HS-27A (cell line): ENCODE results near the gene MAP1LC3A.
A peak's percentile ranks its signal among the peaks of the same experiment; 100 is the strongest.

ENCODE experiments used
- DNase-seq: peaks from one replicate; pipeline ENCODE4 v3.0.0-alpha.2; 2012; ENCODE audit warnings: low read depth, missing footprints

The MAP1LC3A gene

DNA sequence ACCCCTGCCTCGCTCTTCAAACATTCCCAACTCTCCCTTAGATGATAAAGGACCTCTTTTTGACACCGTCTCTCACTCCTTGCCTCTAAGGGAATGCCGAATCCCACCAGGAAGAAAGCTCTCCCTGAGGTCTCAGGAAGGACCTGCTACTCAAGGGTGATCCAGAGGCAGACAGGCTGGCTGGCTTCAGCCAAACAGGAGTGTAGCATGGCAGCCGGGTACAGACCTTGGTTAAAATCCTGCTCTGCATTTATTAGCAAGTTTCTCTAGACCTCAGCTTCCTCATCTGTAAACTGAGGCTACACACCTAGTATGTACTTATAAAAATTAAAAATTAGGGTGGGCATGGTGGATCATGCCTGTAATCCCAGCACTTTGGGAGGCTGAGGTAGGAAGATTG, 17.2 kb downstream of the MAP1LC3A start:
- DNase-seq, result no peak

DNA sequence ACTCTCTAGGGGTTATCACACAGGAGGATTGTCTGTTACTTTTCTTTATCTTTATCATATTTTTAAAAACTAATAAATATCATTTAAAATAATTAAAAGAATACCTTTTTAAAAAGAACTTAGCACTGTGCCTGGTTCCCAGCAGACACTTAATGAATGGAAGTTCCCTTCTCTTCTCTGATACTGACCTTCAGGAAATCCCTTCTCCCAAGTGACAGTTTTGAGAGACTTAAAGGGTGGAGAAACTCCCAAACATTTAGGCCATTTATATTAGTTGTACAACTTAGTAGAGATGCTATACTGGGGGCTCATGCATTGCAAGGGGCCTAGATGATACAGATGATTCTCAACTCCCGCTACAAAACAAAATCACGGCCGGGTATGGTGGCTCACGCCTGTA, 18.5 kb downstream of the MAP1LC3A start:
- DNase-seq, result no peak

DNA sequence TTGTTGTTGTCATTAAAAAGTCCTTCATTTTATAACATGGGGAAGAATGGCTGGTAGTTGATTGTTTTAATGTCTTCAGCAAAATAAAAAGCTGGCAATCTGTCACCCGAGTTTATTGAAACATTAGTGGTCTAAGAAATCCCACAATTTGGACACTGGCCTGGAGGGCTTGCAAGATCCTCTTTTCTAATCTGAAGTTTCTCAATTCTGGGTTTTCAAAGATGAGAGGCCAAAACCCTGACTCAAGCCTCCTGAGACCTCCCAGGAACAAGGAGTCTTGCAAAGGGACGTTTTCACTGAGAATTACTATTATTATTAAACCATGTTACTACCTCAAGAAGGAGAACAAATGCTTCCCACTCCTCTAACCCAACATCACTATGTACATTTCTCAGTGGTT, 19.5 kb downstream of the MAP1LC3A start:
- no peak for DNase-seq

DNA sequence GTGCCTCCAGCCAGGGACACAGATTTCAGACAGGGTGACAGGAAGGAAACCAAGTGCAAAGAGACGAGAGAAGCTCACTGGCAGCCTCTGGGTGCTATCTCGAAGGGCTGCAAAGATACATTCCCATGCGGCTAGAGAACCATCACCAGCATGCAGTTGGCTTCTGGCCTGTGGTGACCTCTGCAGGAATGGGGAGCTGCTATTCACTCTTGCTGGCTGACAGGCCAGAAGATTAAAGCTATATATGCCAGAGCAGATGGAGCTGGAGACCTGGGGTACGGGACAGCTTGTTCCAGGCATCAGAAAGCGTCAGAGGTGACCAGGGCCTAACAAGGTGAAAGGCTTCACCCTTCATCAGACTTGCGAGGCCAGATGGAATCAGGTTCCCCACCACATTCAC, 20.0 kb downstream of the MAP1LC3A start:
- DNase-seq, result no peak

DNA sequence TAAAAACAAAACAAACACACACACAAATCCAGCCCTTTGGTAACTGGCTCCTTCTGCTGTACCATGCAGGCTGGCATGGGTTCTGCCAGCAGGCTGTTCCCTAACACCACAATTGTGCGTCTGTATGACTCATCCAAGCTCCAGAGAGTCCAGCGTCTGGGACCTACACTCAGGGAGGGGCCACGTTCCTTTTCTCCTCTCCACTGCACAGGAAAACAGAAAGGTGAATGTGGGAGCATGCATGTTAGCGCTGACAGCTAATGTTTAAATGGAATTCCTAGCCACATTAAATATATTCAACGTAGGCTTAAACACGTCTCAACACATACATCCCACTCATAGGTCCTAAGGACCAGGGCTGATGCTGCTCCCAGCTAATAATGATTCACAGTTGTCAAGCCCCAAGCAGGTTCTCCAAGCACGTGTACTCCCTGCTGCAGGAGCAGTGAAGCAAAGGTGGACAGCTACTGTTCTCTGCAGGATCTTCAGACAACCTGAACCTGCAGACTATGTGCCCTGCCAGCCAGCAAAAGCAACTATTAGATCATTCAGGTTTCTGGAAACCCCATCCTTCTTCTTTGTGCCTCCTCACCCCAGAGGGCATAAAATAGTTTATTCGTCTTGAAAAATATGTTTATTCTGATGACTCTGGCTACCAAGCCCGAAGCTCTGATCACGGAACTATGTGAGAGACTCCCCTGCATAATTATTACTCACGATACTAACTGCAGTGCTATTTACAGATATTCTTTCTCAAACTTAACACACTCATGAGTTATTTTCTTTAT, 20.9 kb downstream of the MAP1LC3A start:
- DNase-seq, result peak; percentile 76

DNA sequence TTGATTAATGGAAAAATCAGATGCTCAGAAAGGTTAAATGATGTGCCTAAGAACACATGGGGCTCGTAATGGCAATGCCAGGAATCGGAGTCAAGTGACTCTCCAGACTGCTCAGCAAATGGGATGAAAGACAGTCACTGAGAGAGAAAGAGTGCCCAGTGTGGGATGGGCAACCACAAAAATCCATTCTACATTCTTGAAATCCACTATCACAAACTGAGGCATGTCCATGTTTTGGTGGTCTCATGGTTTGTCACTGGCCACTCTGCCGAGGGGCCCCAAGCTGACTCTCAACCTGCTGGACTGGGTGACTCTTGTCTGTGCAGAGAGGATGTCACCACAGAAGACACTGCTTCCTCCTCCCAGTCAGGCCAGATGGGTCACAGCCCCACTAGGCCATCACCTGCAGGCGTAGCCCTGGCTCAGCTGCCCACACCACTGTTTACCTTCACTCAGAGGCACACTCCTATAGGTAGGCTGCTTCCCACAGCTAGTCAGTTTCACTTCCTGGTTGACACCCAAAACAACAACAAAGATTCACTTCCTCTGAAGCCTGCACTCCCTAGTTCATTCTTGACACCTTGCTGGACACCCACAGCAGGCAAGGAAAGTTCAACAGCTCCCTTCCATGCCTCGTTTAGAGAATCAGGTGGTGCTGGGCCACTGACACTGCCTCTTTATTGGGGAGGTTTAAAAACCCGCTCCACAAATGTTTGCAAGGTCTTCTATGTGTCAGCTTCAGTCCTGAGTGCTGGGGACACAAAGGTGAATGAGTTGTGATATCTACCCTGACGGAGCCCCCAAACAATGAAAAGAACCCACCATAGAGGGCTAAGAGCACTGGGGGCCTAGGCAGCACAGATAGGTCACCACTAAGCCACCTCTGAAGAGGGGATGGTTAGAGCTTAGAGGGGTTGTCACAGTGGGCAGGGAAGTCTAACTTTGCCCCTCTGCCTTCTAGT, 21.7 kb downstream of the MAP1LC3A start:
- peak; percentile 49 for DNase-seq

DNA sequence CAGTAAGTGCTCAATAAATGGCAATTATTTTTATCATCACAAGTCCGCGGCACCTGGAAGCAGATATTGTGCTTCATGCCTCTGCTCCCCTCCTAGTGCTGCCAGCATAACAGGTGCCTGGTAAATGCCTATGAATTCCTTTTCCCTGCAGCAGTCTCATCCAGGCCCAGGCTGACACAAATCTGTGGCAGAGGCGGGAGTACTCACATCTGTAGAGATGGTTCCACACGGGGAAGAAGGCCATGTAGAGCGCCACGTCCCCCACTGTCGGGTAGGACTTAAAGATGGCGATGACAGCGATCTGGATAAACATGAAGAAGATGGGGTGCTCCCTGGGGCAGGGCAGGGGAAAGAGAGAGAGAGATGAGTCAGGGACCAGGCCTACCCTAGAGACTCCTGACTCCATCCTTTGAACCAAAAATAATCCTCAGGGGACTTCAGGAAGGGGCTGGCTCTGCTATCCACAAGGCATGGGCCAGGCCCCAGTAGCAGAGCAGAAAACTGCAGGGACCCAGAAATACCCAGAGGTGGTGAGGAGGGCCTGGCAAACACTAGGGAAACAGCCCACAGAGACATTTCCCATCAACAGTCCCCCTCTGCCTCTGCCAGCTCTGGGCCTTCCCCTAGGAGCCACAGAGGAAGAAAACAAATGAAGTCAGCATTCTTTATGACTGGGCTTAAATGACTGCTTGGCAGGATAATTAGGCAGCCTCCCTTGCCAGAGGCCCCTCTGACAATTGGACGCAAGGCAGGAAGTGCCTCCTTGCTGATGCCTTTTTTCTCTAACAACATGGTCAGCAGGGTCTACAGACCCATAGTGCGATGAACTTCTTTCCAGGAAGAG, 23.0 kb downstream of the MAP1LC3A start:
- no peak for DNase-seq

DNA sequence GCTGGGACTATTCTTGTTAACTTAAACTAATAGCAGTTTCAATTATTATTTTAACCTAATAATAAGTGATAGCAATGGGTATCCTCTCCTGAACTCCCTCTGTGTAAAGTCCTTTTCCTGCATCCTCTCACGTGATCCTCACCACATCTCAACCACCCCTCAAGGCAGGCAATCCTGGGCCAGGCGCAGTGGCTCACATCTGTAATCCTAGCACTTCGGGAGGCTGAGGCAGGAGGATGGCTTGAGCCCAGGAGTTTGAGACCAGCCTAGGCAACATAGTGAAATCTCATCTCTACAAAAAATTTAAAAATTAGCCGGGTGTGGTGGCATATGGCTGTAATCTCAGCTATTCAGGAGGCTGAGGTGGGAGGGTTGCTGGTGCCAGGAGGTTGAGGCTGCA, 23.7 kb downstream of the MAP1LC3A start:
- no peak for DNase-seq

DNA sequence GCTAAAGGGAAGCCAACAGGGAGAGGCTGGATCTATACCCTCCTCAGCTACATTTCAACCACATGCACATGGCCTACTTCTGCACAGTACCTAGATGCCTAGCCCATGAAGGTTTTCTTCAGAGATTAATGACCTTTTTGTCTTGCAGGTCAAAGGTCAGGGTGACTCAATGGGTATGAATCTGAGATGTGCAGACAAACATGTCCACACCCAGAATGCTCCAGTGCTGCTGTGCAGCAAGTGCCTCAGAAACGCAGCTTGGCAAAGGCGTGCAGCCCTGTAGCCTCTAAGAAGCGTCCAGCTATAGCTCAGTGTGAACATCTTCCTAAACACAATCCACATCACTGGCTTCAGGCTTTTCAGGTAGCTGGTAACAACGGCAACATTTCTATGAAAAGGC, 24.4 kb downstream of the MAP1LC3A start:
- no peak for DNase-seq

DNA sequence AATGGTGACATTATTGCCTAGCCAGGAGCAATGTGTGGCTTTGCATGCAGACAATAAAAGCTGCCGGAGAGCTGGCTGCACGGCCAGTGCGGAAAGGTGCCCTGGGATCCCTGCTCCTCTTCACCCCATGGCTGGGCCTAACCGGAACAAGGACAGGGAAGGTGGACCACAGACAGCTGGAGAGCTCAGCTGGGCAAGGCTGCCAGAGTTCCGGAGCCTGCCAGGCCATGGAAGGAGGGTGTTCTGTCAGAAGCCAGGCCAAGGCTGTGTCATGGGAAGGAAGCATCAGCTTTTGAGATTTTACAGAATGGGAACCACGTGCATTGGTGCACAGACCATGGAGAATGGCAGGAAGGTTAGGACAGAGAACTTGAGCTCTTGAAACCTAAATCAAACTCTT, 25.0 kb downstream of the MAP1LC3A start:
- DNase-seq, result no peak

DNA sequence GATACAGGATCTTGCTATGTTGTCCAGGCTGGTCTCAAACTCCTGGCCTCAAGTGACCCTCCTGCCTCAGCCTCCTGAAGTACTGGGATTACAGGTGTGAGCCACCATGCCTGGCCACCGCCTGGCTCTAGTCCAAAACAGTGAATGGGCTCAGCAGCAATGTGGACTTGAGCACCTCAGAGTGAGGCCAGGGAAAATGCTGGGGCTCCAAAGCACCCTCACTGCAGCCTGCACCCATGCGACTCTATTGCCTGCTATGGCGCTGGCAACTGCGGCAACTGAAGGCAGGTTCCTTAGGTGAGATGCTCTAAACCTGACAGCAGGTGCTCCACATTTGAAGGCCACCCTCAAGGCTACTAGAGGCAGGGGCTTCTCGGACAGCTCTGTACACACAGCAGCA, 26.5 kb downstream of the MAP1LC3A start:
- no peak for DNase-seq

DNA sequence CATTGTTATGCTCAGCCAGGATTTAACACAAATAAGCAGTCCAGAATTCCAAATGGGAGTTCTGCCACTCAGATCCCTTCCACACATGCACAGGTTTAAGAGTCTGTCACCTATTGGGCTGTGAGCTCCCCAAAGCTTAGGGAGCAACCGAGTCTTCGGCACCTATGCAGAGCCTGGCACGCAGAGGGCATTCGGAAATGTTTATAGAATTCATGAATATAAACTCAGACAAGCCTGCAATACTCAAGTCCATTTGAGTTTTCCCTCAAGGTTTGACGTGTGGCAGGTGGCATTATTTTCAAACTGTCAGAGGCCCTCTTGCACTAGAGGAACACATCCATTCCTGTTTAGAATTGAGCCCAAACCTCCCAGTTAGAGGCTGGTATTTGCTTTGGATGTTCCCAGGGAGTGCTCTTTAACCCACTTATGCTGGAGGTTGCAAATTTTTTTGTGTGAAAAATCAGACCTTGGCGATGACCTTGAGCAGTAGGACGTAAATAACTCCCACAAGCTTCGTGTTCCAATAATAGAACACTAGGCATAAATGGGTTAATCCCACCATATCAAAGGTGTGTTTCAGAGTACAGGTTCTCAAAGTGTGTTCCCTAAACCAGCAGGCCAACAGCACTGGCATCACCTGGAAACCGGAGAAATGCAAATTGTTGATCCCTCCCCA, 28.1 kb downstream of the MAP1LC3A start:
- DNase-seq, result no peak

DNA sequence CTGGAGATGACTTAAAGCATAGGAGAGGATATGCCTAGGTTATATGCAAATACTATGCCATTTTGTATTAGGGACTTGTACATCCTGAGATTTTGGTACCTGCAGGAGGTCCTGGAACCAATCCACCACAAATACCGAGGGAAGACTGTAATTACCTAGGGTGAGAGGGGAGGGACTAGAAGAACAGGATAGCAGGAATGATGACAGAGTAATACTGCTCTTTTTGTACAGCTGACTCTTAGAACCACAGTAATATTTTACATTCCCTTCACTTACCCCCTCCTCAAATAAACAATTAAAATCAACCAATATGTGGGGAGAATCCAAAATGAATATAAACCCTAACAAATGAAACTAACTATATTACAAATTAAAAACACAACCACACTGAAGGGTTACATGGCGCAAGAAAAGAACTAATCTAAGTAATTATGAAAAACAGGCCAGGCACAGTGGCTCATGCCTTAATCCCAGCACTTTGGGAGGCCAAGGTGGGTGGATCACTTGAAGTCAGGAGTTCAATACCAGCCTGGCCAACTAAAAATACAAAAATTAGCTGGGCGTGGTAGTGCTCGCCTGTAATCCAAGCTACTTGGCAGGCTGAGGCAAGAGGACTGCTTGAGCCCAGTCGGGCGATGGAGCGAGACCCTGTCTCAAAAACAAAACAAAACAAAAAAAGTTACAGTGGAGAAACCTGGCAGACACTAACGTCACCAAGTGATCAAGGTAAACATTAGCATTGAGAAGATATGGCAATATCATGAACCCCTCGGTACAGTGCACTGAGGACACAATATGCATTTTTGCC, 37.1 kb downstream of the MAP1LC3A start:
- DNase-seq, result no peak

DNA sequence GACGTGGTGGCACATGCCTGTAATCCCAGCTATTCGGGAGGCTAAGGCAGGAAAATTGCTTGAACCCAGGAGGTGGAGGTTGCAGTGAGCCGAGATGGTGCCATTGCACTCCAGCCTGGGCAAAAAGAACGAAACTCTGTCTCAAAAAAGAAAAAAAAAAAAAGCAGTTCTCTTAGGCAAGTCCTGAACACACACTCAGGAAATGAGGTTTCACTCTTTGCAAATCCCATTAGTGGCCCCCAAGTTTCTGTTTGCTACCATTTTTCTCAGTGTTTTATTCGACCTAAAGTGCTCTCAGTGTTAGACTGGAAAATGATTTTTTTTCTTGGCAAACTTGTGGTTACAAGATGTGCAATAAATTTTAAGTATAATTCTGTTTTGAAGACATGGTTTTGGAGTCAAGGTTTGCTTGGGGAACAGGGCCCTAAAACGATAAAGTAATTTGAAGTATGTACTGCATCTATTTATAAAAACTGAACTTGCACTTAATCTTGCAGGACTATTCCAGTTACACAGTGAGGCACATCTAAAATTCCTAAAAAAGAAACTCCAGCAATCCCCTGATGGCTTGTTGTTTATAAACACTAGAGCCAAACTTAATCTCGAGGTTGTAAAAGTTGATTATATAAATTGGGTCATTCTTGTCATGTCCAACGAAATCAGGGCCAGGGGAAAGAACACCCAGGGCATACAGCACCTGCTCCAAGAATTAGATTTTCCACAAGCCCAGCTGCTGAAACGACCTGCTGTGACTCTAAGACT, 42.6 kb downstream of the MAP1LC3A start:
- DNase-seq, result no peak

DNA sequence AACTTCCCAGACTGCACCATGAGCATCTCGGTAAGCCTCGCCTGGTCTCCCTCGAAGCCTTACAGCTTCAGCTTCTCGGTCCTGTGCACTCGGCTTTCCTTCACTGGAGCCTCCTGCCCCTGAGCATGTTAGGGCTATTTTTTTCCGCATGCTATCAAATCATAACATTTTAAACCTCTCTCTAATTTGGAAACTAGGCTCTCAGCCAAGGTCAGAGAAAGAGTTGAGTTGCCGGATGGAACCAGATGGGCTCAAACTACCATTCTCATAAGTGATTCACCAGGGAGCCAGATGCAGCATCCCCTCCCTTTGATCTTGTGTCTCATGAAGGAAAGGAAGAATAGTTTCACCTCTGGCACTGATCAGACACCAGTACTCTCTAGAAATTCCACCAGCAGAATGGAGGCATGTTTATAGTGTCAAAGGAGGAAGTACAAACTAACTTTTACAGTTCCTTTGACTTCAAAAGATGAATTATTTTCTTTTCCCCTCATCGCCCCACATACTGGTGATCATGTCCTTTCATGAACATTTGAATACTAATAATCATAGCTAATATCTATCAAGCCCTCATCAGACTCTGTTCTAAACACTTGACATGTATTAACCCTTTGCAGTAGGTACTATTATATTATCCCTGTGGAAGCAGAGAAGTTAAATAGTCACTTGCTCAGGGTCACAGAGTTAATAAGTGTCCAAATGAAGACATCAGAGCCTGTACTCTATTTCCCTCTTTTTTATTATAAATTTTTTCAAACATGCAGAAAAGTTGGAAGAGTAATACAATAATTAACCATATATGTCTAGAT, 46.7 kb downstream of the MAP1LC3A start:
- no peak for DNase-seq

DNA sequence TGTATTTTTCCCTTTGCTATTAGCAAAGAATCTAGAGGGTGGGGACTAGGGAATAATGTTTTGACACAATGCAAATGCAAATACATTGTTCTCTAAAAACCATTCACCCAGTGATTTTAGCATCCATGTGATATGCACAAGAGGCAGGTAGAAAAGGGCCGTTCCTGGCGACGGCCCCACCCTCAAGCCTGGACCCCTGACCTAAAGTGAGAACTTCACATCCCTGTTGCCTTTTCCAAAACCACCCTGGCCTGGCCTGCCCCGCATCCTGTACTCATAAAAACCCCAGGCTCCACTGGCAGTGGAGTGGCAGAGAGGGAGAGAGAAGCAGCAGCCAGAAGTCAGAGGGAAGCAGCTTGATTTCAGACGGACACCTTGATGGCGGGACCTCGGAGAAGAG, 48.5 kb downstream of the MAP1LC3A start:
- no peak for DNase-seq
